ENCODE results near the gene SUFU. TPM values are rescaled to one million over a fixed set of nuclear protein-coding genes. Genes with fewer than 3 reads are reported as not detected.
A peak's percentile ranks its signal among the peaks of the same experiment; 100 is the strongest.

Gene SUFU
- total and polyA plus RNA-seq, 9 donors = 4.6 to 19.1 (median 14.2) TPM

DNA sequence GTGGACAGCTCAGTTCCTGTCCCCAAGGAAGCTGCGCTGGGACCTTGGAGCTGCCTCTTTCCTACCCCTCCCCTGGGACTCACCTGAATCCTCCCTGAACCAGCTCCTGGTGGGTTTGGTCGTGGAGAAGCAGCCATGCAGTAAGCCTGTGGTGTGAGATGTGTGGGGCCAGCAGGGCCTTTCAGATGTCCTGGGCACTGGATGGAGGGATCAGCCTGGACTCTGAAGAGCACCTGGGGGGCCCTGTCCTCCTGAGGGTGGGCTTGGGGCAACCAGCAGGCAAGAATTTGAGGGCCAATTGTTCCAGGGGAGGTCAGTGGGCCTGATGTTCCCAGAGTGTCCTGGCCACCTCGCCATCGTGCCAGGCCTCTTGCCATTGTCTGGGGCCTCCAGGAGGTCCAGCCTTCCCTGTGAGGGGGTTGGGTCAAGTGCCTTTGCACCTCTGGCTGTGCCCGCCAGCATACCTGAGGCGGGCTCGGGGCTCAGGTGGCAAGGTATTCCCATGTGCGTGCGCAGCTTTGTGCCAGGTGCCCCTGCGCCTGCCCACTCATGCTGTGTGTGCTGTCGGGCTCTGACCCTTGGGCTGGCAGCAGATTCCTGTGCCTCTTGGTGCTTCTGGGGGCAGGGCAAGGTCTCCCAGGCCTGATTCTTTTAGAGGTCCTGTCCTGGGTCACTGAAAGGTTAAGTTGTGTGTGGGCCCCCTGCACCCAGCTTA is 147.8 kb downstream of the SUFU start:
- no peaks in the 10 kb centered on the region for H3K9me3 ChIP-seq
- H3K36me3 ChIP-seq = no peaks in the 10 kb centered on the region
- TF ChIP-seq POLR2A (IDR thresholded peaks at IDR 0.05) = no peak
- TF ChIP-seq CTCF (IDR thresholded peaks at IDR 0.05) = no peak
- no peak for TF ChIP-seq EP300 (IDR thresholded peaks at IDR 0.05)
- intact Hi-C loops (cut with DNase I) = loop anchor here in 1 of 4 donors (10.0 kb wide), 1 partner anchor 53 kb away; no protein-coding TSS in a partner anchor
- no peaks in the 10 kb centered on the region for H3K27me3 ChIP-seq
- no peak for DNase-seq
- H3K4me3 ChIP-seq = no peak overlapping the region
- H3K4me1 ChIP-seq (ENCODE audit: insufficient read depth) = peaks cover 35% of the 10 kb centered on the region
- 77 to 89% (median 86%) methylated on average over 10 to 11 of the region's 11 CpGs for WGBS, 3 donors
- peak overlapping the region in 1 of 2 donors; percentile 45 for H3K27ac ChIP-seq

DNA sequence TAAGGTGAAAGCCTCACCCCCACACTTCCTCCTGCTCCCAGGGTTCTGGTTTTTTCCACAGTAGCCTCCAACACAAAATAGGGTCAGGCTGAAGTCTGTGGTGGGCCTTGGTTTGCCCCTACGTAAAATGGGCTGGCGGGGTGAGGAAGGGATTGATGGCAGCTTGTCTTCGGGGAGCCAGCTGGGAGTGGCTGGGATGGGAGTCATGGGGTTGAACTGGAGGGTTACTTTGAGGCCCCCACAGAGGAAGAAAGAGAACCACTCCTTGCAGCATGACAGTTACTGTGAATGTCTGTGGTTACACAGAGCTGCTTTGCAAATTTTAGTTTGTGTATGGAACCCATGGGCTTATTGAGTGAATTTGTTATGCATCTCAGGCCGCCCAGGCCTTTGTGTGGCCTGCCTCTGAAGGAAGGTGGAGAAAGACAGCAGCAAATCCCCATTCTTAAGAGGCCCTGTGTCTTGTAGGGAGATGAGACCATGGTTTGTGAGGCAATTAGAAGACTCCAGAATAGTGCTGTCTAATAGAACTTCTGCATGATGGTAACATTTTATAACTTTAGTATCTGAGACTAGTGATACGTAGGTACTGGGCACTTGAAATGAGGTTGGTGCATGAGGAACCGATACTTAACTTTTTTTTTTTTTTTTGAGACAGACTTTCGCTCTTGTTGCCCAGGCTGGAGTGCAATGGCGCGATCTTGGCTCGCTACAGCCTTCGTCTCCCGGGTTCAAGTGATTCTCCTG is 148.6 kb downstream of the SUFU start:
- WGBS, 3 donors = 89 to 93% (median 91%) methylated on average over 12 of the region's 12 CpGs

GRCh38 chr10:102653060-102653459 is 149.3 kb downstream of the SUFU start:
- Histone ChIP-seq H3K9me3 (no peaks in the 10 kb centered on the region), H3K4me3 (no peak overlapping the region), H3K36me3 (no peaks in the 10 kb centered on the region), H3K27ac (no peak overlapping the region), H3K27me3 (no peaks in the 10 kb centered on the region), H3K4me1 (ENCODE audit: insufficient read depth) (peaks cover 28% of the 10 kb centered on the region)
- intact Hi-C loops (cut with DNase I) = loop anchor here in 1 of 4 donors (10.0 kb wide), 1 partner anchor 52 kb away; no protein-coding TSS in a partner anchor
- DNase-seq = no peak
- TF ChIP-seq POLR2A (IDR thresholded peaks at IDR 0.05) = no peak
- TF ChIP-seq EP300 (IDR thresholded peaks at IDR 0.05) = no peak
- no peak for TF ChIP-seq CTCF (IDR thresholded peaks at IDR 0.05)
- 85 to 96% (median 91%) methylated on average over 1 of the region's 1 CpG for WGBS, 3 donors

More for the DNA sequence above, 148.6 kb downstream of the SUFU start:
- Histone ChIP-seq H3K27ac (no peak overlapping the region), H3K27me3 (no peaks in the 10 kb centered on the region), H3K4me3 (no peak overlapping the region), H3K9me3 (no peaks in the 10 kb centered on the region), H3K36me3 (no peaks in the 10 kb centered on the region), H3K4me1 (ENCODE audit: insufficient read depth) (peaks cover 32% of the 10 kb centered on the region)
- DNase-seq = no peak
- intact Hi-C loops (cut with DNase I) = loop anchor here in 1 of 4 donors (10.0 kb wide), 1 partner anchor 52 kb away; no protein-coding TSS in a partner anchor
- no peak for TF ChIP-seq CTCF (IDR thresholded peaks at IDR 0.05)
- no peak for TF ChIP-seq POLR2A (IDR thresholded peaks at IDR 0.05)
- no peak for TF ChIP-seq EP300 (IDR thresholded peaks at IDR 0.05)

- Histone ChIP-seq H3K36me3 (no peaks in the 10 kb centered on the region), H3K27me3 (no peaks in the 10 kb centered on the region), H3K4me1 (ENCODE audit: insufficient read depth) (peaks cover 15% of the 10 kb centered on the region), H3K4me3 (no peak overlapping the region), H3K27ac (no peak overlapping the region), H3K9me3 (no peaks in the 10 kb centered on the region)
- TF ChIP-seq POLR2A (IDR thresholded peaks at IDR 0.05) = no peak
- no peak for TF ChIP-seq EP300 (IDR thresholded peaks at IDR 0.05)
- TF ChIP-seq CTCF (IDR thresholded peaks at IDR 0.05) = no peak
- 20 to 33% (median 28%) methylated on average over 7 of the region's 7 CpGs for WGBS, 3 donors
- no peak for DNase-seq
- intact Hi-C loops (cut with DNase I) = loop anchor here in 1 of 4 donors (10.0 kb wide), 1 partner anchor 50 kb away; no protein-coding TSS in a partner anchor
These were observed 150.8 kb downstream of the SUFU start for GRCh38 chr10:102654566-102654965.
